Neutrophil (primary cell): ENCODE data around the gene PRAME.

Experiments used
- H3K27ac ChIP-seq: fragments of 200-600 bp; sonication (generic); 2 replicates; pipeline ENCODE4 v1.5.1; 2016; ENCODE audit warnings: mild to moderate bottlenecking, moderate library complexity
- H3K27me3 ChIP-seq: fragments of 200-600 bp; sonication (generic); 2 replicates; pipeline ENCODE4 v1.6.0; 2016; ENCODE audit warnings: mild to moderate bottlenecking
- H3K36me3 ChIP-seq: fragments of 200-600 bp; sonication (generic); 2 replicates; pipeline ENCODE4 v1.5.1; 2017
- H3K4me1 ChIP-seq, 2 experiments: fragments of 200-600 bp in 1 of 2; sonication (generic) in 1 of 2; 1 replicate in 1 of 2; 2 replicates in 1 of 2; pipeline versions ENCODE4 v1.5.1 to v1.6.1; 2013 to 2016; ENCODE audit warnings: low read depth in 1 of 2, low read length in 1 of 2, mild to moderate bottlenecking in 1 of 2, moderate library complexity in 1 of 2; ENCODE audit not compliant: control insufficient read depth in 1 of 2, insufficient read depth in 1 of 2
- H3K4me3 ChIP-seq, 2 experiments: fragments of 200-600 bp in 1 of 2; sonication (generic) in 1 of 2; 1 replicate in 1 of 2; 2 replicates in 1 of 2; pipeline ENCODE4 v1.5.1; 2013 to 2016; ENCODE audit warnings: low read depth in 1 of 2, low read length in 1 of 2, mild to moderate bottlenecking in 1 of 2, moderate library complexity in 1 of 2
- H3K9me3 ChIP-seq: fragments of 200-600 bp; sonication (generic); 2 replicates; pipeline ENCODE4 v1.5.1; 2016
- TF ChIP-seq, protein P1 (sequence below): fragments of 200-600 bp; sonication (generic); IDR thresholded peaks from 2 replicates; pipeline ENCODE4 v1.5.1; 2016; ENCODE audit warnings: antibody characterized with exemption

PRAME gene

DNA sequence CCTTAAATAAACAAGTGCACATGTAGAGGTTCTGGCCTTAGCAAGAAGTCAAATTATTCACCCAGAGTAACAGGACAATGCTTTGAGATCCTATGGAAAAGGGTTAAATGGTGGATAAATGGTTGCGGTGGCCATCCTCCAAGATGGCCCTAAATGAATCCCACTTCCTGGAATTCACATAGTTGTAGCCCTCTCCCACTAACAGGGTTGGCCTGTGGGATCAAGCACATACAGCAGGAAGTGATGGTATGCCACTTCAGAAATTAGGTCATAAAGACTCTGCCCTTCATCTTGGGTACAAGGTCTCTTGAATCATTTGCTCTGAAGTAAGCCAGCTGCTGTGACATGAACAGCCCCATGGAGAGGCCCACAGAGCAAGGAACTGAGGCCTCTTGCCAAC is 52.3 kb downstream of the PRAME start:
- TF ChIP-seq, protein P1, sequence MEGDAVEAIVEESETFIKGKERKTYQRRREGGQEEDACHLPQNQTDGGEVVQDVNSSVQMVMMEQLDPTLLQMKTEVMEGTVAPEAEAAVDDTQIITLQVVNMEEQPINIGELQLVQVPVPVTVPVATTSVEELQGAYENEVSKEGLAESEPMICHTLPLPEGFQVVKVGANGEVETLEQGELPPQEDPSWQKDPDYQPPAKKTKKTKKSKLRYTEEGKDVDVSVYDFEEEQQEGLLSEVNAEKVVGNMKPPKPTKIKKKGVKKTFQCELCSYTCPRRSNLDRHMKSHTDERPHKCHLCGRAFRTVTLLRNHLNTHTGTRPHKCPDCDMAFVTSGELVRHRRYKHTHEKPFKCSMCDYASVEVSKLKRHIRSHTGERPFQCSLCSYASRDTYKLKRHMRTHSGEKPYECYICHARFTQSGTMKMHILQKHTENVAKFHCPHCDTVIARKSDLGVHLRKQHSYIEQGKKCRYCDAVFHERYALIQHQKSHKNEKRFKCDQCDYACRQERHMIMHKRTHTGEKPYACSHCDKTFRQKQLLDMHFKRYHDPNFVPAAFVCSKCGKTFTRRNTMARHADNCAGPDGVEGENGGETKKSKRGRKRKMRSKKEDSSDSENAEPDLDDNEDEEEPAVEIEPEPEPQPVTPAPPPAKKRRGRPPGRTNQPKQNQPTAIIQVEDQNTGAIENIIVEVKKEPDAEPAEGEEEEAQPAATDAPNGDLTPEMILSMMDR = no peak
- Histone ChIP-seq H3K27me3 (peaks cover 29% of the 10 kb centered on the region), H3K27ac (no peak overlapping the region), H3K36me3 (no peaks in the 10 kb centered on the region), H3K4me1 (peaks cover 9 to 12% of the 10 kb centered on the region in 2 experiments), H3K9me3 (peaks cover 6% of the 10 kb centered on the region), H3K4me3 (no peak overlapping the region)

DNA sequence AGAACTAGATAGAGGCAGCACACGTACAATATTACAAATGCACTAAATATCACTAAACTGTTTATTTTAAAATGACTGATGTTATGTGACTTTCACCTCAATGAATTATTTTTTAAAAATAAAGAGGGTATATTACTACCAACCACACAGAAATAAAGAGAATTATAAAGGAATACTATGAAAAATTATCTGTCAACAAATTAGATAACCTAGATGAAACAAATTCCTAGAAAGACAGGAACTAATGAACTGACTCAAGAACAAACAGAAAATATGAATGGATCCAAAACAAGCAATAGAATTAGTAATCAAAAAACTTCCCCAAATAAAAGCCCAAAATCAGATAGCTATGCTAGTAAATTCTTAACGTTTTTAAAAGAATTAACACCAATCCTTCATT is 60.8 kb downstream of the PRAME start:
- H3K9me3 ChIP-seq = no peaks in the 10 kb centered on the region
- TF ChIP-seq, protein P1 = no peak
- H3K36me3 ChIP-seq = no peaks in the 10 kb centered on the region
- no peaks in the 10 kb centered on the region for H3K27me3 ChIP-seq
- H3K4me1 ChIP-seq = no peaks in the 10 kb centered on the region
- H3K4me3 ChIP-seq = no peak overlapping the region
- H3K27ac ChIP-seq = no peak overlapping the region
